Measurements from ENCODE around the gene MAML2. TPM values are rescaled to one million over a fixed set of nuclear protein-coding genes. Genes with fewer than 3 reads are reported as not detected.

The MAML2 gene
- total RNA-seq, 1 donor from 2014 or later = 31.5 TPM

DNA sequence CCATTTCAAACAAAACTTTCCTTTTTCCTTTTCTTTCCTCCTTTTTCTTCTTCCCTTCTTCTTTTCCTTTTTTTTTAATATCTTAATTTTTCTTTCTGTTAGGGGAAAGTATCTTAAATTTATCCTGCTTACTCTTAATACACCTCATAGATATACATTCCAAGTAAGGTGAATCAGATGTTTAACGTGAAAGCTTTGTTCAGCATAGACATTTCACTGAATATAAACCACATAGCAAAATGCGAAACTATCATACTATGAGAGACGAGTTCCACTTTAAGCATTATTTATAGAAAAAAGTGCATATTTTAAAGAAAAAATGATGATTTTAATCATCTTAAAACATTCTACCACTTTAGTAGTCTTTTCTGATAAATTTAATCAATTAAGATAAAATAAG lies 281.3 kb downstream of the MAML2 start:
- Histone ChIP-seq H3K27ac (no peak overlapping the region), H3K27me3 (ENCODE audit: low read depth) (no peaks in the 10 kb centered on the region), H3K9me3 (no peaks in the 10 kb centered on the region), H3K36me3 (no peaks in the 10 kb centered on the region), H3K4me1 (no peaks in the 10 kb centered on the region), H3K4me3 (no peak overlapping the region)
- ATAC-seq (no peak), DNase-seq (no peak)
- TF ChIP-seq, protein P1, sequence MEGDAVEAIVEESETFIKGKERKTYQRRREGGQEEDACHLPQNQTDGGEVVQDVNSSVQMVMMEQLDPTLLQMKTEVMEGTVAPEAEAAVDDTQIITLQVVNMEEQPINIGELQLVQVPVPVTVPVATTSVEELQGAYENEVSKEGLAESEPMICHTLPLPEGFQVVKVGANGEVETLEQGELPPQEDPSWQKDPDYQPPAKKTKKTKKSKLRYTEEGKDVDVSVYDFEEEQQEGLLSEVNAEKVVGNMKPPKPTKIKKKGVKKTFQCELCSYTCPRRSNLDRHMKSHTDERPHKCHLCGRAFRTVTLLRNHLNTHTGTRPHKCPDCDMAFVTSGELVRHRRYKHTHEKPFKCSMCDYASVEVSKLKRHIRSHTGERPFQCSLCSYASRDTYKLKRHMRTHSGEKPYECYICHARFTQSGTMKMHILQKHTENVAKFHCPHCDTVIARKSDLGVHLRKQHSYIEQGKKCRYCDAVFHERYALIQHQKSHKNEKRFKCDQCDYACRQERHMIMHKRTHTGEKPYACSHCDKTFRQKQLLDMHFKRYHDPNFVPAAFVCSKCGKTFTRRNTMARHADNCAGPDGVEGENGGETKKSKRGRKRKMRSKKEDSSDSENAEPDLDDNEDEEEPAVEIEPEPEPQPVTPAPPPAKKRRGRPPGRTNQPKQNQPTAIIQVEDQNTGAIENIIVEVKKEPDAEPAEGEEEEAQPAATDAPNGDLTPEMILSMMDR (IDR thresholded peaks at IDR 0.05) = no peak
- intact Hi-C loops (cut with DNase I) = no loop called here

DNA sequence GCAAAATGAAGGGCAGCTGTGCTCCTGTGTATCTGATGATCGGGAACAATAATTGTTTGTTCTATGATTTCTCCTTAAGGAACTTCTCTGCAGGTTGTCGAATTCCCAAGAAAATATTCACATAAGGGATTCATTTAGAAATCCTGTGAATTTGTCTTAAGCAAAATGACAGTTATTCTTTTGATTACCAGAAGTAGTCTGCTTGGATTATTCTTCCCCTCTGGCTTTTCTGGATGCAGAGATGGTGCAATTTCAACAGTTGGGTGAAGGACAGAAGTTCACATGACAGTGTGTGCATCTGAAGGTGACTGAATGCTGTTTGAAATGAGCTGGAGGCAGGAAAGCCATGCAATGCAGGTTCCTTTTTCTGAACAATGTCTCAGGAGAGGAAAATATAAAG lies 281.9 kb downstream of the MAML2 start:
- no peaks in the 10 kb centered on the region for H3K9me3 ChIP-seq
- no peak overlapping the region for H3K4me3 ChIP-seq
- no peak for DNase-seq
- H3K4me1 ChIP-seq = peaks cover under 1% of the 10 kb centered on the region
- H3K27me3 ChIP-seq (ENCODE audit: low read depth) = no peaks in the 10 kb centered on the region
- no peak overlapping the region for H3K27ac ChIP-seq
- H3K36me3 ChIP-seq = no peaks in the 10 kb centered on the region
- TF ChIP-seq, protein P1 (IDR thresholded peaks at IDR 0.05) = no peak
- intact Hi-C loops (cut with DNase I) = no loop called here
- ATAC-seq = no peak

DNA sequence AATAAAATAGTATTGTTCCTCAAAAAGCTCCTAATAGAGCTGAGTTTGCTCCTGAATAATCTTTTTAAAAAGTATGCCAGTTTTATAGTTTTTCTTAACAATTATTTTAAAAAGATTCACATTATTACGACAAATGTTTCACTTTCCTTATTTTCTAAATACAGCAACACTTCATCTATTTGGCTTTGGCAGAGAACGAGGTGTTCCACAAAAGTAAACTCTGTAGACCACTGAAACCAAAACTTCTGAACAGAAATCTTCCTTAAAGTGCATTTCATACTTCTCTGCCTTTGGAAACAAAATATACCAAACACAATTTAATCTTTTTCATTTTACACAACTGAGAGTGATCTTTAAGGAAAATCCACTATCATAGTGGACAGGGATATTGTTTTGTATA lies 285.5 kb downstream of the MAML2 start:
- Histone ChIP-seq H3K36me3 (no peaks in the 10 kb centered on the region), H3K9me3 (no peaks in the 10 kb centered on the region), H3K27me3 (ENCODE audit: low read depth) (no peaks in the 10 kb centered on the region), H3K27ac (peak overlapping the region; percentile 32), H3K4me3 (no peak overlapping the region), H3K4me1 (peaks cover 29% of the 10 kb centered on the region)
- TF ChIP-seq, protein P1 (IDR thresholded peaks at IDR 0.05) = no peak
- ATAC-seq = no peak
- intact Hi-C loops (cut with DNase I) = loop anchor here (10.0 kb wide), 1 partner anchor 287 kb away; the partner anchor contains the start of gene MAML2
- DNase-seq = no peak

GRCh38 chr11:96056576-96056975 lies 286.4 kb downstream of the MAML2 start:
- no peaks in the 10 kb centered on the region for H3K36me3 ChIP-seq
- ATAC-seq (no peak), DNase-seq (no peak)
- H3K4me3 ChIP-seq = no peak overlapping the region
- H3K4me1 ChIP-seq = peaks cover 29% of the 10 kb centered on the region
- no peaks in the 10 kb centered on the region for H3K9me3 ChIP-seq
- no peaks in the 10 kb centered on the region for H3K27me3 ChIP-seq (ENCODE audit: low read depth)
- H3K27ac ChIP-seq = no peak overlapping the region
- intact Hi-C loops (cut with DNase I) = loop anchor here (10.0 kb wide), 1 partner anchor 288 kb away; the partner anchor contains the start of gene MAML2
- TF ChIP-seq, protein P1 (IDR thresholded peaks at IDR 0.05) = no peak

- TF ChIP-seq, protein P1 (IDR thresholded peaks at IDR 0.05) = no peak
- H3K4me3 ChIP-seq = no peak overlapping the region
- ATAC-seq (peak in 1 of 2 donors; percentile 36), DNase-seq (no peak)
- intact Hi-C loops (cut with DNase I) = loop anchor here (10.0 kb wide), 1 partner anchor 289 kb away; the partner anchor contains the start of gene MAML2
- H3K27ac ChIP-seq = no peak overlapping the region
- H3K9me3 ChIP-seq = no peaks in the 10 kb centered on the region
- H3K4me1 ChIP-seq = peaks cover 31% of the 10 kb centered on the region
- H3K36me3 ChIP-seq = no peaks in the 10 kb centered on the region
- no peaks in the 10 kb centered on the region for H3K27me3 ChIP-seq (ENCODE audit: low read depth)
Measured at GRCh38 chr11:96055706-96056387, 287.1 kb downstream of the MAML2 start.
